BE2C (cell line): ENCODE measurements around the gene ROMO1.

ENCODE experiments used
- DNase-seq: peaks from one replicate; pipeline ENCODE4 v3.0.0-alpha.2; 2020
- H3K27me3 ChIP-seq: fragments of 250-450 bp; sonication (Bioruptor Pico); 2 replicates; pipeline ENCODE4 v1.5.1; 2020; ENCODE audit warnings: mild to moderate bottlenecking
- H3K36me3 ChIP-seq: fragments of 250-450 bp; sonication (Bioruptor Pico); 2 replicates; pipeline ENCODE4 v1.5.1; 2020; ENCODE audit warnings: mild to moderate bottlenecking
- H3K4me1 ChIP-seq: fragments of 250-450 bp; sonication (Bioruptor Pico); 2 replicates; pipeline ENCODE4 v1.5.1; 2020
- H3K4me3 ChIP-seq: 2 replicates; pipeline ENCODE4 v1.5.1; 2011; ENCODE audit warnings: low read depth, low read length
- H3K9me3 ChIP-seq: fragments of 250-450 bp; sonication (Bioruptor Pico); 2 replicates; pipeline ENCODE4 v1.5.1; 2020
- TF ChIP-seq, protein P1 (sequence below): IDR thresholded peaks from 2 replicates; pipeline ENCODE4 v1.5.1; 2012; ENCODE audit warnings: mild to moderate bottlenecking, low read depth, low read length

The ROMO1 gene

DNA sequence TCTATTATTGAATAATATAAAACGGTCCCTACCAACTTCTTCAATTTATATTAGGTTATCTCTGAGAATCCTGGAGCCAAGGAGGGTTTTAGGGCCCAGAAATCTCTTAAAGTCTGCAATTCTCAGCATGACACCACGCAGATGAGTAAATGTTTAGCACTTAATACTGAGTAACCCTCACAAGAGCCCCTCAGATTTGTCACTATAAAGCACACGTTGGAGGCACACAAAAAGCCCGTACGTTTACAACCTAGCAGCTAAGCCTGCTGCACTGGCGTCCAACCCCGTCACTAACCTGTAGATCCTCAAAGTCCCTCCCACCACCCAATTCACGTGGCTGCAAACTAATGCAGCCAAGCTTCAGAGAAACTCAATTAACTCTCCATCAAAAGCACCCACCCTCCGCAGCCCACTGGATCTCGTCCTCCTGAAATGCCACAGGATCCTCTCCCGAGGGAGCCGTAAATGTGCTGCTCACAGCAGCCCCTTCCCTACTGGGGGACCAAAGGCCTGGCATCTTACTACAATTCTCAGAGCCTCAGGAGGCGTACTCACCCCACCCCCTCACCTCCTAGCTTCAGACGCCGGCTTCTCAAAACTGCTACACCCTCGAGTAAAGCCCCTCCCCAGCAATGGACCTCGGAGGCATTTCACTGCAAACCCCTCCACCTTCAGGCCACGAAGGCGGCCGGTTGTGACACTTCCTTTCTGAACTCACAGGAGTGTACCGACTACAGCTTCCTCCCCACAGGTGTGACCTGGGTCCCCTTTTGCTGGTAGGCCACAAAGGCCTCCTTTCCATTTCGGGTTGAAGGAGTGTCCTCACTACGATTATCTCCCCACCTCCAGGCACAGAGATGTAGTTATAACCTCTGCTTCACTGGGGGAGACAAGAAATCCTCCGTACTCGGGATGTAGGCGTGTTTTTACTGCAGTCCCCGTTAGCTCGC, 35.4 kb upstream of the ROMO1 start:
- TF ChIP-seq, protein P1, sequence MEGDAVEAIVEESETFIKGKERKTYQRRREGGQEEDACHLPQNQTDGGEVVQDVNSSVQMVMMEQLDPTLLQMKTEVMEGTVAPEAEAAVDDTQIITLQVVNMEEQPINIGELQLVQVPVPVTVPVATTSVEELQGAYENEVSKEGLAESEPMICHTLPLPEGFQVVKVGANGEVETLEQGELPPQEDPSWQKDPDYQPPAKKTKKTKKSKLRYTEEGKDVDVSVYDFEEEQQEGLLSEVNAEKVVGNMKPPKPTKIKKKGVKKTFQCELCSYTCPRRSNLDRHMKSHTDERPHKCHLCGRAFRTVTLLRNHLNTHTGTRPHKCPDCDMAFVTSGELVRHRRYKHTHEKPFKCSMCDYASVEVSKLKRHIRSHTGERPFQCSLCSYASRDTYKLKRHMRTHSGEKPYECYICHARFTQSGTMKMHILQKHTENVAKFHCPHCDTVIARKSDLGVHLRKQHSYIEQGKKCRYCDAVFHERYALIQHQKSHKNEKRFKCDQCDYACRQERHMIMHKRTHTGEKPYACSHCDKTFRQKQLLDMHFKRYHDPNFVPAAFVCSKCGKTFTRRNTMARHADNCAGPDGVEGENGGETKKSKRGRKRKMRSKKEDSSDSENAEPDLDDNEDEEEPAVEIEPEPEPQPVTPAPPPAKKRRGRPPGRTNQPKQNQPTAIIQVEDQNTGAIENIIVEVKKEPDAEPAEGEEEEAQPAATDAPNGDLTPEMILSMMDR = no peak
- Histone ChIP-seq H3K27me3 (no peaks in the 10 kb centered on the region), H3K4me1 (peaks cover 8% of the 10 kb centered on the region), H3K4me3 (peak overlapping the region; percentile 98), H3K36me3 (no peaks in the 10 kb centered on the region; the same call in 1 of the 2 replicates), H3K9me3 (no peaks in the 10 kb centered on the region)
- peak; percentile 87 for DNase-seq

DNA sequence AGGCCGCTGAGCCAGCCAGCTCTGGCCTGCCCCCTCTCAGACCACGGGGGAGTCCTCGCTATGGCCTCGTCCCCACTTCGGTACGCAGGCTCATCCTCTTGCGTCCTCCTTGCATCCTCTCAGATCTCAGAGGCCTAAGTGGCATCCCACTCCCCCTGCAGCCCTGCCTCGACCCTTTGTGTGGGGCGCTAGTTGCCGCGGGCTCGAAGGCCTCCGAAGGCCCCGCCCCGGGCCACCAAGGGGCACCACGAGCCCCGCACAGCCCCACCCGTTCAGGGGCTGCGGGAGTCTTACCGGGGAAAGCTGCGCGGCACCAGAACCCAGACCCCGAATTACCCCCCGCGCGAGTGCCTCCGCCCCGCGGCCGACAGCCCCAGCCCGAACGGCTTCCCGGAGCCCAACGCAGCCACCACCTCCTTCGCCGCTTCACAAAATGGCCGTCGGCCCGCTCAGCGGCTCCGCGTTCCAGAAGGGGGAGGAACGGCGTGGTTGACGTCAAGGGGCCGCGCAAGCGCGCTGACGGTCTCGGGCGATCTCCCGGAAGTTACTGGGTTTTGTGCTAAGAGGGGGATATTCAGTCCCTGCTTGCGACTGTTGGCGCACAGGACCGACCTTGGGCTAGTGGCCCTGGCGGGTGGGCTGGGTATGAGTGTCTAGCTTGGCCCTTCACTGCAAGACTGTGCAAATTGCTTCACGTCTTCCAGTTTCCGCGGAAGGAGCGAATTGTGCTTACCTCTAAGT, 34.6 kb upstream of the ROMO1 start, which contains the start of the genes CPNE1 and RBM12:
Gene CPNE1 (minus strand): TSS at position 435 of the 741 bp plus-strand sequence. CDS start 31,977 bp downstream, outside the sequence.
Gene RBM12 (minus strand): TSS at position 435 of the 741 bp plus-strand sequence. CDS start 9,578 bp downstream, outside the sequence.
- peaks cover 8% of the 10 kb centered on the region for H3K4me1 ChIP-seq
- H3K4me3 ChIP-seq = peak within 1 kb of the TSS; percentile 98
- DNase-seq = peak; percentile 95
- no peaks in the 10 kb centered on the region for H3K27me3 ChIP-seq
- no peaks in the 10 kb centered on the region for H3K9me3 ChIP-seq
- TF ChIP-seq, protein P1 = no peak; the same call in 1 of the 2 replicates
- H3K36me3 ChIP-seq = peaks cover 6% of the 10 kb centered on the region; the same call in 1 of the 2 replicates

DNA sequence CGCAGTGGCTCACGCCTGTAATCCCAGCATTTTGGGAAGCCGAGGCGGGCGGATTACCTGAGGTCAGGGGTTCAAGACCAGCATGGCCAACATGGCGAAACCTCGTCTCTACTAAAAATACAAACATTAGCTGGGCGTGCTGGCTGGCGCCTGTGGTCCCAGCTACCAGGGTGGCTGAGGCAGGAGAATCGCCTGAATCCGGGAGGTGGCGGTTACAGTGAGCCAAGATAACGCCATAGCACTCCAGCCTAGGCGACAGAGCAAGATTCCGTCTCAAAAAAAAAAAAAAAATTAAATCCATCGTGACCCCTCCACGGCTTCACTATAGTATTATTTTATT, 33.3 kb upstream of the ROMO1 start:
- Histone ChIP-seq H3K4me3 (no peak overlapping the region), H3K4me1 (peaks cover 8% of the 10 kb centered on the region), H3K9me3 (no peaks in the 10 kb centered on the region), H3K27me3 (no peaks in the 10 kb centered on the region), H3K36me3 (peaks cover 6% of the 10 kb centered on the region; the same call in 1 of the 2 replicates)
- no peak for DNase-seq
- TF ChIP-seq, protein P1 = no peak

DNA sequence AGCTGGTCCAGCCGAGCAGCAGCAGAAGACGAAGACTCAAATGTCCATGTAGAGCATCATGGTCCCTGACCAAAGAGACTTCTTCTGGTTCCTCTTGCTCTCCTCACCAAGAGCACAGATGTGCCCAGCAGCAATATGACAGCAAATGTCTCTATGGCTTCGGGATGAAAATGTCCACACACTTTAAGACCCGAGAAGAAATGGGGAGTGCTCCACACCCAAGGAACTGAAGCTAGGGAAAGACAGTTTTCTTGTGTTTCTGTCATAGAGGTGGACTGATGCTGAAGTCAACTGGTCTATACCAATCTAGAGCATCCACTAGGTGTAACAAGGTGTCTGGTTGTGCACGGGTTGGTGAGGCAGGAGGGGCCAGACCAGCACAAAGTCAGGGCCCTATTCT, 30.0 kb upstream of the ROMO1 start:
- no peaks in the 10 kb centered on the region for H3K27me3 ChIP-seq

DNA sequence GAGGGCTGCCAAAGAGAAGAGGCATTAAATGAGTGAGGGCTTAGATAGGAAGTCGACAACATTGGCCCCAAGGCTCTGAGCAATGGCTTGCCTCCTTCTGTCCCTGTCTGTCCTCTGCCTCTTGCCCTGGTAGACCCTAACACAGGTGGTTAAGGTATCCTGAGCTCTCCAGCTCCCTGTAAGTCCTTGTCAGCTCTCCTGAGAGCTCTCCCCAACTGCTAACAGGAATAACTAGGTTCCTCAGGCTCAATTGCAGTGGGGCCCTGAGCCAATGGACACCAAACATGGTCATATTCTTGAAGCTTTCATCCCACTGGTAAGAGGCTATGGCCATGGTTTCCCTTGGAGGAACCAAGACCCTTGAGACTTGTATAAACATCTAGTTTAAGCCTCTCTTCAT, 29.5 kb upstream of the ROMO1 start:
- Histone ChIP-seq H3K27me3 (no peaks in the 10 kb centered on the region), H3K36me3 (peaks cover 6% of the 10 kb centered on the region; the same call in 1 of the 2 replicates), H3K9me3 (no peaks in the 10 kb centered on the region), H3K4me1 (no peaks in the 10 kb centered on the region), H3K4me3 (no peak overlapping the region)
- no peak for DNase-seq
- TF ChIP-seq, protein P1 = no peak

More for the DNA sequence above, 30.0 kb upstream of the ROMO1 start:
- Histone ChIP-seq H3K36me3 (peaks cover 6% of the 10 kb centered on the region; the same call in 1 of the 2 replicates), H3K9me3 (no peaks in the 10 kb centered on the region), H3K4me3 (no peak overlapping the region), H3K4me1 (no peaks in the 10 kb centered on the region)
- TF ChIP-seq, protein P1 = no peak
- no peak for DNase-seq
